ENCODE results near the gene TXNRD2.
"Not testable (repeated sequence)": the region's sequence is repeated elsewhere in the genome, so short reads cannot be mapped to it uniquely, and the experiment has no call there.

Gene TXNRD2

DNA sequence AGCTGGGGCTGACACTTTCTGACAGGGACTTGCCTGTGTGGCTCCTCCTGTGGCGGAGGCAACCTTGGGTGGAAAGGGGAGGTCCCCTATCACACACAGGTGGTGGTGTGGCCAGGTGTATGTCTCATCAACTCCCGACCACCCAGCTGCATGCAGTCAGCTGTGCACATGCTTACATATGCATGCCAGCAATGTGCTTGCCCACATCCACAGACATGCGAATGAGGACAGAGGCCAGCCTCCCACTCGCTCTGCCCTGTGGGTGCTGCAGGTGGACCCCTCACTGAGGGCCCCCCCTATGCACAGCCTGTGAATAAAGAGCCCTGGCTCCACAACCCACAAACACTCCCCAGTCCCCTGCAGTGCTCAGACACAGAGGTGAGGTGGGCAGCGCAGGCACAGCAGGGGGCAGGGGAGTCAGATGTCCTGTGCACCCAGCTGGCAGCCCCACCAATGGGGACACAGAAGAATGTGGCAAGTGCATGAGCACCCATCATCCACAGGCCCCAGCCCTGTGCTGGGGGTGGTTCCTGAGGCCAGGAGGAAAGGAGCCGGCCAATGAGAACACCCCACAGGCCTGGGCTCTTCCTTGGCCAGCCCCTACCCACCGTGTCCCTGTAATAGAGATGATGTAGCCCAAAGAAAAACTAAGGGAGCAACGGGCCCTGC lies 96.4 kb downstream of the TXNRD2 start:
- Mint-ChIP-seq H3K27ac (no peak overlapping the region), H3K4me1 (ENCODE audit: low read depth) (peaks cover 5% of the 10 kb centered on the region), H3K27me3 (ENCODE audit: low read depth) (no peaks in the 10 kb centered on the region), H3K9me3 (no peaks in the 10 kb centered on the region), H3K4me3 (no peak overlapping the region), H3K36me3 (ENCODE audit: low read depth) (peaks cover 15% of the 10 kb centered on the region)
- no peak for DNase-seq (ENCODE audit: low spot score)

DNA sequence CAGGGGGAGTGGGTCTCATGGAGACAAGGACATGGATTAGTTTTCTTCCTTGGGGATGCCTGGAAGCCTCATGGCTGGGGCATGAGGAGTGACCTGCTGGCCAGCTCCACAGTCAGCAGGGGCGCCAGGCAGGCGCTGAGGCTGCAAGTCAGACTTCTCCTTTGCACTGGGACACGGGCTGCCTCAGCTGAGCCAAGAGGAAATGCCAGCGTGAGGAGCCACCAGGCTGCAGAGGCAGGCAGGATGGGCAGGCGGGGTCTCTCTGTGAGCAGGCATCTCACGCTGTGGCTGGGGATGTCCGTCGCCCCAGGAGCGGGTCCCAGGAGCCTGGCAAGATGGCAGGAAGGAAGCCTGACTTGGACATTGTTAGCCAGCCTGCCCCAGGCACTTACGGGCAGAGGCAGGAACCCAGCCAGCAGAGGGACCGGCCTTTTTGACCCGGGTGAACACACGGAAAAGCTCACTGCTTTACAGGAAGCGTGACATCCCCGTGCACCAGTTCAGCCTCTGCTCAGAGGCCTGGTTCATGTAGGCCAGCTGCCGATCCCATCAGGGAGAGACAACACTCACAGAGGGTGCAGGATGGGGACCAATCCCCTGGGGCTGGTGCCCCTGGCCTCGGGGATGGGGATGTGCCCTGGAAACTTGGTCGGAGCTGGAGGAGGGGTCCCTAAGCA lies 97.1 kb downstream of the TXNRD2 start:
- Mint-ChIP-seq H3K27me3 (ENCODE audit: low read depth) (no peaks in the 10 kb centered on the region), H3K36me3 (ENCODE audit: low read depth) (peaks cover 10% of the 10 kb centered on the region), H3K4me3 (no peak overlapping the region), H3K4me1 (ENCODE audit: low read depth) (peaks cover 5% of the 10 kb centered on the region), H3K27ac (peak overlapping the region; percentile 52), H3K9me3 (no peaks in the 10 kb centered on the region)
- DNase-seq (ENCODE audit: low spot score): no peak

DNA sequence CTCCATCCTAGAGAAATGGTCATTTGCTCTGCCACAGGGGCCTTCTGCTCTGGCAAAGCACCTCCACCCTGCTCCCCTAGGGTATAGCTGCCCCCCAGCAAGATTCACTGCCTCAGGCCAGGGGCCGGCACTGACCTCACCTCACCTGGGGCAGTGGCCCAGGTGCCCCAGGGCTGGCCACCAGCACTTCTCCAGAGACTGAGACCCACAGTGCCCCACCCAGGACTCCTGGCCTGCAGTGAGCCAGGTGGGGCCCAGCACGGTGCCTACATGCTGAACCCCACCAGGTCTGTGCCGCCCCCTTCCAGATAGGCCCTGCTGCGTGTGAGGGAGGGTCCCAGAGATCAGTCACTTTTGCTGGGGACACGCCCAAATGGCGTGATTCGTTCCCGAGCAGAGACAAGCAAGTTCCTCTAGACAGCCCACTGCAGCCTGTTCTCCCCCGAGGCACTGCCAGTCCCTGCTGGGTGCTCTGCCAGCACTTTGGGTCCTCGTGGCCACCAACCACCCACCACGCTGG lies 97.7 kb downstream of the TXNRD2 start:
- Mint-ChIP-seq H3K4me3 (no peak overlapping the region), H3K36me3 (ENCODE audit: low read depth) (peaks cover 10% of the 10 kb centered on the region), H3K27me3 (ENCODE audit: low read depth) (no peaks in the 10 kb centered on the region), H3K9me3 (no peaks in the 10 kb centered on the region), H3K27ac (peak overlapping the region; percentile 52), H3K4me1 (ENCODE audit: low read depth) (peaks cover 5% of the 10 kb centered on the region)
- no peak for DNase-seq (ENCODE audit: low spot score)

DNA sequence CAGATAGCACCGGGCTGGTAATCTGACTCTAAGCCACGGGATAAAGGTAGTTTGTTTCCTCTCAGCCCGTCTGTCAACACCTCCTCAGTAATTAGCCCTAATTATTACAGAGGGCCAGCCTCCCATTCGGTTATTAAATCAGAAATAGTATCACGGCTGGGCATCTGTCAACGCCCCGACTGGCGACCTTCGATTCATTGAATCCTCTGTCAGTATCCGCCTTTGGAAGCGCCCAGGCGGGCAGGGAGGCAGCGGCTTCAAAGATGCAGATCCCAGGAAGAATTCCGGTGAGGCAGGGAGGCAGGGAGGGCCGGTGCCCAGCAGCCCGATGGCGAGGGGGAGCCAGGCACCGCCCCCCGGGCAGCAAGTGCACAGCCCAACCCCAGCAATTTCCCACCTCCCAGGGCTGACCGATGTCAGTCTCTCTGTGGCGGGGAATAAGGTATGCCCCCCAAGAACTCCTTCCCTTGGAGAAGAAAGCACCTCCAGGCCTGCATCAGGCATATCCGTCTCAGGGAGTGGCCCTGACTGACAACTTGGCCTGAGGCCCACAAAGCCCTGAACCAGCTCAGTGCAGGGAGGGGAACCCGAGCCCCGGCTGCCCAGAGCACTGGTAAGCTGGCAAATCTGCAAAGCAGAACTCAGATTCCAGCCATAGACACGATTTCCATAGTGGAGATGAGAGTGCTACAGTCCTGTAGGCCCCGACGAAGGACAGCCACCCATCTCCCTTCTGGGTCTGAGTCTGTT lies 98.3 kb downstream of the TXNRD2 start:
- H3K9me3 Mint-ChIP-seq: no peaks in the 10 kb centered on the region
- H3K36me3 Mint-ChIP-seq (ENCODE audit: low read depth): peaks cover 7% of the 10 kb centered on the region
- peaks cover 5% of the 10 kb centered on the region for H3K4me1 Mint-ChIP-seq (ENCODE audit: low read depth)
- no peak overlapping the region for H3K4me3 Mint-ChIP-seq
- no peak for DNase-seq (ENCODE audit: low spot score)
- no peaks in the 10 kb centered on the region for H3K27me3 Mint-ChIP-seq (ENCODE audit: low read depth)
- H3K27ac Mint-ChIP-seq: no peak overlapping the region

DNA sequence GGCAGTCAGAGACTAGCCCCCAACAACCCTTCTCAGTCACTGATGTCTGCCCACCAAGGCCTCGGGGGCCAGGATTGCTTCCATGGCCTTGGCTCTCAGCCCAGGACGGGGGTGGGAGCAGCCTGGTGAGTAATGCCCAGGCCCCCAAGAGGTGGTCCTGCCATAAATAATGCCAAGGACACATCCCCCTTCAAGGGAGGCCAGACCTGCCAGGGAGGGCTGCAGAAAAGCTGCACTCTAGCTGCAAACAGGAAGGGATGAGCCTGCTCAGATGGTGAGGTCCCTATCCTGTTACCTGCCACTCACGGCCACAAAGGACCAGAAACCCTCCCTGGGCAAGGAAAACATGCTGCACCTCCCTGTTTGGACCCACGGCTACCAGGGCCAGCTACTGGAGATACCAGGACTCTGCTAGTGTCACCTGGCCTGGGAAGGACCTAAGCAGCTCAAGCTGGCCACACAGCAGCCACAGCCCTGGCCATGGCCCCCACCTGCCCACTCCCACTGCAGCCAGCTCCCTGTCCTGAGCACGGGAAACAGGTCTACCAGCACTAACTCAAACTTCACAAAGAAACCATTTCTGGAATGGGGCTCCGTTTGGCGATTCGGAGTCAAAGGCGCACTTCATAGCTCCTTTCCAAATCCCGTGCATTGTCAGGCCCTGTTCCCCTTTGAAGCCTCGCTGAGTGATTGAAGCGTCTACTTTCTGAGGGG lies 99.1 kb downstream of the TXNRD2 start:
- Mint-ChIP-seq H3K36me3 (ENCODE audit: low read depth) (peaks cover 4% of the 10 kb centered on the region), H3K27me3 (ENCODE audit: low read depth) (no peaks in the 10 kb centered on the region), H3K4me1 (ENCODE audit: low read depth) (peaks cover 5% of the 10 kb centered on the region), H3K4me3 (no peak overlapping the region), H3K27ac (no peak overlapping the region), H3K9me3 (no peaks in the 10 kb centered on the region)
- no peak for DNase-seq (ENCODE audit: low spot score)

DNA sequence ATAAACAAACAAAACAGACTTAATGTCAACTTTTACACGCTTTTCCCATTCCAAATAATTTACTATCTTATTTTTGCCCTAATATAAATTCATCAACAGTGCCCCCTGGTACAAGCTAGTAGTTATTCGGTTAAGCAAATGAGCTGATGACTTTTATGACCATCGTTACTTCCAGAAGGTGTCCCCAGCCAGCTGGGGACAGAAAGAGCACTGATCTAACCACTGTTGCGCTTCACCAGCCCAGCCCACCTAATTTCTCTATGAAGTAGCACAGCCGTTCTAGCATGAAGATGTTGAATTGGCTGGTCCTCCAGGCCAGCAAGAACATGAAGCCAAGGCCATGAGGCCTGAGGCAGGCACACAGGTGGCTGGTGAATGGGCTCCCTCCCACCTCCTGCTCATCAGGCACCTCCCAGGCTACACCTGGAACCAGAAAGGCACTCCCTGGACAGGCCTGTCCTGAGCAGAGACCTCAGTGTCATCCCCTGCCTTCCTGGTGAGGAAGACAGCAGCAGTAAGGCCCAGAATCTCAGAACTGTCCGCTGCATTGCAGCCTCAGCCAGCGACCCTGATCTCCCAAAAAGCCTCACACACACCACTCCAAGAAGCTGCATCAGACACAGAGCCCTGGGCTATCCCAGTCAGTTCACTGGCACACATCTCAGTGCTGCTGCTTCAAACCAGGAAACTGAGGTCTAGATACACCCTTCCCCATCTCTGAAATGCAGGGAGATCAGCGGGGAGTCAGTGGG lies 99.8 kb downstream of the TXNRD2 start:
- H3K27ac Mint-ChIP-seq: no peak overlapping the region
- DNase-seq (ENCODE audit: low spot score): no peak
- no peaks in the 10 kb centered on the region for H3K9me3 Mint-ChIP-seq
- peaks cover 5% of the 10 kb centered on the region for H3K4me1 Mint-ChIP-seq (ENCODE audit: low read depth)
- H3K27me3 Mint-ChIP-seq (ENCODE audit: low read depth): no peaks in the 10 kb centered on the region
- no peak overlapping the region for H3K4me3 Mint-ChIP-seq
- no peaks in the 10 kb centered on the region for H3K36me3 Mint-ChIP-seq (ENCODE audit: low read depth)

DNA sequence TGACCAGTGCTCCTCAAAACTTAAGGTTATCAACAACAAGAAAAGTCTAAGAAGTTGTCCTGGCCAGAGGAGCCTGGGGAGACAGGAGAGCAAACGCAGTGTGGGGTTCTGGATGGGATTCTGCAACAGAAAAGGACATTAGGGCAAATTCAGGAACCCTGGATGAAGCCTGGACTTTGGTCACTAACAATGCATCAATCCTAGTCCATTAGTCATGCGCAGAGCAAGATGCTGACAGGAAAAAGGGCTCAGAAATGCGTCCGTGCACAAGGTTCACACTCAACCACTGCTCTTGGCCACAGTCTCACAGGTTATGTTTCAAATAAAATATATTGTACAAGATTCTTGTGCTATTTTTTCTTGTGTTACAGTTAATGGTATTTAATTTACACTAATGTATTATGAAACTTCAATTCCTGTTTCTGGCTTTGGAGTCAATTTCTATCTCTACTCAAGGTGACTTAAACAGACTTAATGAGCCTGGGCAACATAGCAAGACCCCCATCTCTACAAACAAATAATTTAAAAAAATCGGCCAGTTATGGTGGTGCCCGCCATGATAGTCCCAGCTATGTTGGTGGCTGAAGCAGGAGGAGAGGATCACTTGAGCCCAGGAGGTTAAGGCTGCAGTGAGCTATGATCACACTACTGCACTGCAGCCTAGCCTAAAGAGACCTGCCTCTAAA lies 100.5 kb downstream of the TXNRD2 start:
- H3K27ac Mint-ChIP-seq: no peak overlapping the region
- H3K36me3 Mint-ChIP-seq (ENCODE audit: low read depth): no peaks in the 10 kb centered on the region
- H3K9me3 Mint-ChIP-seq: no peaks in the 10 kb centered on the region
- H3K4me3 Mint-ChIP-seq: no peak overlapping the region
- no peak for DNase-seq (ENCODE audit: low spot score)
- H3K27me3 Mint-ChIP-seq (ENCODE audit: low read depth): no peaks in the 10 kb centered on the region
- H3K4me1 Mint-ChIP-seq (ENCODE audit: low read depth): peaks cover 5% of the 10 kb centered on the region

DNA sequence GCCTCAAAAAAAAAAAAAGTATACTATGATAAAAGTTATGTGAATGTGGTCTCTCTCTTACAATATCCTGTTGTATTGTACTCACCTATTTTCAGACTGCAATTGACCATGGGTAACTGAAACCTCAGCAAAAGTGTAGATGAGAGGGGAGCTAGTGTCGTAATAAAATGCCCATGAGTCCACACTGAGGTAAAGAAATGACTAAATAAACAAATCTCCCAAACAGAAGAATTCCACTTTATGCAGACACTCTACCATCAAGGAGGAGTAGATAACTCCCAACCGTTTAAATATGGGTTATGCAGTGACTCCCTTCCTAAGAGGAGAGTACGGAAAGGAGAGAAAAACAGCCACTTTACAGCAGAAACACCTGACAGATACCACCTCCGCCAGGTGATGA lies 101.6 kb downstream of the TXNRD2 start:
- no peaks in the 10 kb centered on the region for H3K27me3 Mint-ChIP-seq (ENCODE audit: low read depth)
- no peaks in the 10 kb centered on the region for H3K9me3 Mint-ChIP-seq
- no peak overlapping the region for H3K4me3 Mint-ChIP-seq
- no peaks in the 10 kb centered on the region for H3K36me3 Mint-ChIP-seq (ENCODE audit: low read depth)
- H3K27ac Mint-ChIP-seq: no peak overlapping the region
- no peak for DNase-seq (ENCODE audit: low spot score)
- H3K4me1 Mint-ChIP-seq (ENCODE audit: low read depth): peaks cover 8% of the 10 kb centered on the region

DNA sequence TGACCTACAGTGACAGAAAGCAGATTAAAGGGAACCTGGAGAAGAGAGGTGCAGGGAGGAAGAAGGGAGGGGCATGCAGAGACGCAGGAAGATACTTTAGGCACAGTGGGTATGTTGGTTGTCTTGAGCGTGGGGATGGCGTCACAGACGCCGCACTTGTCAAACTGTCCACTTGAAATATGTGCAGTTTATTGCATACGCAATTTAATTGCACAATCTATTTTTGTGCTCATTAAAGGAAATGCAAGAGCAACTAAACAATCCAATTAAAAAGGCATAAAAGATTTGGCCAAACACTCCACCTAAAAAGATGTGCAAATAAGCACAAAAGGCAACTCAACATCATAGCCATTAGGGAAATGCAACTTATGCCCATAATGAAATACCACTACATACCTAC lies 103.7 kb downstream of the TXNRD2 start:
- H3K4me3 Mint-ChIP-seq: no peak overlapping the region
- DNase-seq (ENCODE audit: low spot score): no peak
- no peak overlapping the region for H3K27ac Mint-ChIP-seq
- H3K36me3 Mint-ChIP-seq (ENCODE audit: low read depth): no peaks in the 10 kb centered on the region
- no peaks in the 10 kb centered on the region for H3K9me3 Mint-ChIP-seq
- H3K4me1 Mint-ChIP-seq (ENCODE audit: low read depth): peaks cover 6% of the 10 kb centered on the region
- H3K27me3 Mint-ChIP-seq (ENCODE audit: low read depth): no peaks in the 10 kb centered on the region

DNA sequence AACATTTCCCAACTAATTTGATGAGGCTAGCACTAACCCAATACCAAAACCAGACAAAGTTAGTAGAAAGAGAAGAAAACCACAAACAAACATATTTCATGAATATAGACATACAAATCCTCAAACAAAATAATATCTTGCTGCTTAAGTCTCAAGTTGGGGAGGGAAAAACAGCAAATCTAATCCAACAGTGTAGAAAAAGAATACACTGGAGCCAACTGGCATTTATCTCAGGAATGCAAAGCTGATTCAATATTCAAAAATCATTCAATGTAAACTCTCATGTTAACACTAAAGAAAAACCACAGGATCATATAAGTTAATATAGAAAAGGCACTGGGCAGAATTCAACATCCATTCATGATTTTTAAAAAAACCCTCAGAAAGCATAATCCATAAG lies 105.1 kb downstream of the TXNRD2 start:
- Mint-ChIP-seq H3K9me3 (no peaks in the 10 kb centered on the region), H3K36me3 (ENCODE audit: low read depth) (no peaks in the 10 kb centered on the region), H3K27me3 (ENCODE audit: low read depth) (no peaks in the 10 kb centered on the region), H3K4me3 (no peak overlapping the region), H3K27ac (no peak overlapping the region), H3K4me1 (ENCODE audit: low read depth) (peaks cover 9% of the 10 kb centered on the region)
- no peak for DNase-seq (ENCODE audit: low spot score)

DNA sequence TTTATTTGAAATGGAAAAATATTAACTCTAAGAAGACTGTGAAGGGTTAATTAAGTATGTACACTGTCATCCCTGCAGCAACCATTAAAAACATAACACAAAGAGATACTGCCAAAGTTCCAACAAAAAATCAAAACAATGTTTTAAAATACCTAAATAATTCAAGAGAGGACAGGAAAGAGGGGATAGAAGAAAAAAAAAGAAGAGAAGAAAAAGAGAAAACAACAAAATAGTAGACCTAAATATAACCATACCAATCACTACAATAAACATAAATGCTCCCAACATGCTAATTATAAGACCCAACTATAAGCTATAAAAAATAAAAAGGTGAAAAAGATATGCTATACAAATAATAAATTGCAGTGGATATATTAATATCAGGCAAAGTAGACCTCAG lies 107.0 kb downstream of the TXNRD2 start:
- no peaks in the 10 kb centered on the region for H3K36me3 Mint-ChIP-seq (ENCODE audit: low read depth)
- peaks cover 9% of the 10 kb centered on the region for H3K4me1 Mint-ChIP-seq (ENCODE audit: low read depth)
- H3K27me3 Mint-ChIP-seq (ENCODE audit: low read depth): no peaks in the 10 kb centered on the region
- H3K9me3 Mint-ChIP-seq: no peaks in the 10 kb centered on the region
- no peak overlapping the region for H3K4me3 Mint-ChIP-seq
- no peak for DNase-seq (ENCODE audit: low spot score)
- no peak overlapping the region for H3K27ac Mint-ChIP-seq

DNA sequence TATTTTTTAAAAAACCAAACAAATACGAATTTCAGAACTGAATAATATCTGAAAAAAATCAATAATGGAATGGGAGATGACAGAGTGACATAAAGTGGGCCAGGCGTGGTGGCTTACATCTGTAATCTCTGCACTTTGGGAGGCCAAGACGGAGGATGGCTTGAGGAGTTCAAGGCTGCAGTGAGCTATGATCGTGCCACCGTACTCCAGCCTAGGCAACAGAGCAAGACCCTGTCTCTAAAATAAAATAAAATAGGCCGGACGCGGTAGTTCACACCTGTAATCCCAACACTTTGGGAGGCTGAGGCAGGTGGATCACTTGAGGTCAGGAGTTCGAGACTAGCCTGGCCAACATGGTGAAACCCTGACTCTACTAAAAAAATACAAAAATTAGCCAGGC lies 108.3 kb downstream of the TXNRD2 start:
- H3K9me3 Mint-ChIP-seq; H3K4me1 Mint-ChIP-seq (ENCODE audit: low read depth); H3K27me3 Mint-ChIP-seq (ENCODE audit: low read depth); H3K27ac Mint-ChIP-seq; H3K36me3 Mint-ChIP-seq (ENCODE audit: low read depth); DNase-seq (ENCODE audit: low spot score); H3K4me3 Mint-ChIP-seq: not testable (repeated sequence)
